ENCODE data around the gene DMRT1. TPM values are rescaled to one million over a fixed set of nuclear protein-coding genes. Genes with fewer than 3 reads are reported as not detected.
A peak's percentile ranks its signal among the peaks of the same experiment; 100 is the strongest.

DMRT1 gene
- total RNA-seq, 1 donor from 2014 or later: not detected

- no peak overlapping the region for H3K4me3 Mint-ChIP-seq (ENCODE audit: unreplicated experiment)
- H3K9me3 Mint-ChIP-seq (ENCODE audit: unreplicated experiment): no peaks in the 10 kb centered on the region
- H3K4me1 Mint-ChIP-seq (ENCODE audit: unreplicated experiment): no peaks in the 10 kb centered on the region
- DNase-seq (ENCODE audit: low spot score): peak; percentile 58
- H3K27ac Mint-ChIP-seq (ENCODE audit: unreplicated experiment): no peak overlapping the region
- no peaks in the 10 kb centered on the region for H3K36me3 Mint-ChIP-seq (ENCODE audit: low read depth, unreplicated experiment)
- TF ChIP-seq, protein P1, sequence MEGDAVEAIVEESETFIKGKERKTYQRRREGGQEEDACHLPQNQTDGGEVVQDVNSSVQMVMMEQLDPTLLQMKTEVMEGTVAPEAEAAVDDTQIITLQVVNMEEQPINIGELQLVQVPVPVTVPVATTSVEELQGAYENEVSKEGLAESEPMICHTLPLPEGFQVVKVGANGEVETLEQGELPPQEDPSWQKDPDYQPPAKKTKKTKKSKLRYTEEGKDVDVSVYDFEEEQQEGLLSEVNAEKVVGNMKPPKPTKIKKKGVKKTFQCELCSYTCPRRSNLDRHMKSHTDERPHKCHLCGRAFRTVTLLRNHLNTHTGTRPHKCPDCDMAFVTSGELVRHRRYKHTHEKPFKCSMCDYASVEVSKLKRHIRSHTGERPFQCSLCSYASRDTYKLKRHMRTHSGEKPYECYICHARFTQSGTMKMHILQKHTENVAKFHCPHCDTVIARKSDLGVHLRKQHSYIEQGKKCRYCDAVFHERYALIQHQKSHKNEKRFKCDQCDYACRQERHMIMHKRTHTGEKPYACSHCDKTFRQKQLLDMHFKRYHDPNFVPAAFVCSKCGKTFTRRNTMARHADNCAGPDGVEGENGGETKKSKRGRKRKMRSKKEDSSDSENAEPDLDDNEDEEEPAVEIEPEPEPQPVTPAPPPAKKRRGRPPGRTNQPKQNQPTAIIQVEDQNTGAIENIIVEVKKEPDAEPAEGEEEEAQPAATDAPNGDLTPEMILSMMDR (IDR thresholded peaks at IDR 0.05; ENCODE audit: unreplicated experiment): peak; percentile 33
- H3K27me3 Mint-ChIP-seq (ENCODE audit: unreplicated experiment): no peaks in the 10 kb centered on the region
Measured at GRCh38 chr9:1018121-1018520, 176.6 kb downstream of the DMRT1 start.

Other genes with a start within 250 kb of the DMRT1 start
- gene DMRT3, start 135.0 kb downstream of the DMRT1 start, total RNA-seq (ENCODE audit: unreplicated experiment): not detected
- gene DMRT2, start 208.7 kb downstream of the DMRT1 start, total RNA-seq (ENCODE audit: unreplicated experiment): 0.31 TPM